GM21447 (cell line): ENCODE results near the gene LEMD3.
"Not testable (repeated sequence)": the region's sequence is repeated elsewhere in the genome, so short reads cannot be mapped to it uniquely, and the experiment has no call there.

Source experiments
- ATAC-seq: cut with Tn5 transposase; IDR thresholded peaks from one replicate; pipeline ENCODE4 v1.9.1; 2021; ENCODE audit not compliant: unreplicated experiment

The LEMD3 gene

GRCh38 chr12:65276916-65277530 is 107.6 kb downstream of the LEMD3 start:
- ATAC-seq: no peak

GRCh38 chr12:65277994-65278575 is 108.7 kb downstream of the LEMD3 start:
- ATAC-seq: no peak

- ATAC-seq: no peak
These were observed 109.4 kb downstream of the LEMD3 start, which contains the start of gene MSRB3 for GRCh38 chr12:65278576-65279368. MSRB3 (plus strand) TSS chr12:65278683; CDS start chr12:65308580, 29,897 bp downstream.

- ATAC-seq: no peak
These were observed 110.2 kb downstream of the LEMD3 start for GRCh38 chr12:65279369-65280112.

- no peak for ATAC-seq
These were observed 110.9 kb downstream of the LEMD3 start for GRCh38 chr12:65280306-65280705.

- no peak for ATAC-seq
These were observed 113.5 kb downstream of the LEMD3 start for GRCh38 chr12:65282840-65283239.

- not testable (repeated sequence) for ATAC-seq
These were observed 116.1 kb downstream of the LEMD3 start for GRCh38 chr12:65285532-65285931.

GRCh38 chr12:65287426-65287825 is 118.0 kb downstream of the LEMD3 start:
- ATAC-seq: no peak

- ATAC-seq: no peak
These were observed 122.9 kb downstream of the LEMD3 start for GRCh38 chr12:65292241-65292640.

GRCh38 chr12:65293735-65294134 is 124.4 kb downstream of the LEMD3 start:
- no peak for ATAC-seq

GRCh38 chr12:65294641-65295262 is 125.4 kb downstream of the LEMD3 start:
- no peak for ATAC-seq

GRCh38 chr12:65296508-65297265 is 127.3 kb downstream of the LEMD3 start:
- no peak for ATAC-seq
